PC-9 (cell line): ENCODE data around the gene FAM3C. TPM values are rescaled to one million over a fixed set of nuclear protein-coding genes. Genes with fewer than 3 reads are reported as not detected.
A peak's percentile ranks its signal among the peaks of the same experiment; 100 is the strongest.

Source experiments
- BruUV-seq: library from RNA; stranded (reverse); fragments of 400-500 nt; replicated peaks from 2 replicates; lab custom pipeline; 2021; lab: Mats Ljungman, UMichigan
- CTCF ChIA-PET: fragments of 300-600 bp; sonication (Branson Sonifier 250); formaldehyde crosslinking; loops from one replicate; lab custom pipeline; 2022; ENCODE audit warnings: antibody characterized with exemption; lab: Charles Lee
- POLR2A ChIA-PET: fragments of 300-600 bp; sonication (Branson Sonifier 250); formaldehyde crosslinking; loops from one replicate; lab custom pipeline; 2022; ENCODE audit warnings: antibody characterized with exemption; ENCODE audit not compliant: unreplicated experiment; lab: Charles Lee
- DNase-seq, 2 experiments: peaks; one replicate each; pipeline versions ENCODE4 v3.0.0 to v3.0.0-alpha.2; 2015 to 2022; ENCODE audit warnings: mixed read lengths in 1 of 2
- H2AFZ ChIP-seq: fragments of 200-600 bp; sonication (generic); 2 replicates; pipeline ENCODE4 v1.8.1; 2017; ENCODE audit warnings: antibody characterized with exemption
- H3F3A ChIP-seq: fragments of 200-600 bp; sonication (generic); 2 replicates; pipeline ENCODE4 v1.8.1; 2017; ENCODE audit warnings: antibody characterized with exemption, mild to moderate bottlenecking, low read depth; ENCODE audit not compliant: insufficient read depth
- H3K27ac ChIP-seq: fragments of 200-600 bp; sonication (generic); 2 replicates; pipeline ENCODE4 v1.6.1; 2016; ENCODE audit warnings: mixed run types
- H3K27me3 ChIP-seq: fragments of 200-600 bp; sonication (generic); 2 replicates; pipeline ENCODE4 v1.6.1; 2016; ENCODE audit warnings: low read depth, mixed run types; ENCODE audit not compliant: insufficient read depth
- H3K36me3 ChIP-seq: fragments of 200-600 bp; sonication (generic); 2 replicates; pipeline ENCODE4 v1.6.1; 2016; ENCODE audit warnings: low read depth, mixed run types
- H3K4me1 ChIP-seq: fragments of 200-600 bp; sonication (generic); replicated peaks from 2 replicates; pipeline ENCODE4 v1.6.1; 2016; ENCODE audit warnings: mixed run types; ENCODE audit not compliant: insufficient read depth
- H3K4me2 ChIP-seq: fragments of 200-600 bp; sonication (generic); 2 replicates; pipeline ENCODE4 v1.6.1; 2017; ENCODE audit warnings: mixed run types
- H3K4me3 ChIP-seq: fragments of 200-600 bp; sonication (generic); 2 replicates; pipeline ENCODE4 v1.6.1; 2016; ENCODE audit warnings: mixed run types
- H3K79me2 ChIP-seq: fragments of 200-600 bp; sonication (generic); 2 replicates; pipeline ENCODE4 v1.6.1; 2017; ENCODE audit warnings: low read depth, mixed run types
- H3K9me2 ChIP-seq: fragments of 200-600 bp; sonication (generic); 2 replicates; pipeline ENCODE4 v1.8.1; 2017; ENCODE audit warnings: mild to moderate bottlenecking; ENCODE audit not compliant: insufficient read depth
- H3K9me3 ChIP-seq: fragments of 200-600 bp; sonication (generic); 2 replicates; pipeline ENCODE4 v1.8.1; 2016; ENCODE audit warnings: low read depth; ENCODE audit not compliant: insufficient read depth
- H4K20me1 ChIP-seq: fragments of 200-600 bp; sonication (generic); 2 replicates; pipeline ENCODE4 v1.8.1; 2017; ENCODE audit not compliant: insufficient read depth
- EZH2 ChIP-seq: fragments of 200-600 bp; sonication (generic); IDR thresholded peaks from 2 replicates; pipeline ENCODE4 v1.8.0; 2017; ENCODE audit warnings: antibody characterized with exemption, low read depth
- intact Hi-C: fragments of 100-400 bp; cut with micrococcal nuclease; formaldehyde crosslinking; loops from one replicate; pipeline ENCODE4 v1.10.0; 2022; ENCODE audit not compliant: unreplicated experiment
- total RNA-seq: library from RNA; stranded (reverse); gene quantifications from 2 replicates; pipeline ENCODE4 v1.2.3, GENCODE V29; 2021
- TF ChIP-seq, protein P1 (sequence below): fragments of 200-600 bp; sonication (generic); conservative IDR thresholded peaks from 2 replicates; pipeline ENCODE4 v1.6.1; 2017; ENCODE audit warnings: mixed run types, antibody characterized with exemption, mild to moderate bottlenecking, moderate library complexity

Gene FAM3C
- total RNA-seq, 1 experiment from 2014 or later: 134 TPM

DNA sequence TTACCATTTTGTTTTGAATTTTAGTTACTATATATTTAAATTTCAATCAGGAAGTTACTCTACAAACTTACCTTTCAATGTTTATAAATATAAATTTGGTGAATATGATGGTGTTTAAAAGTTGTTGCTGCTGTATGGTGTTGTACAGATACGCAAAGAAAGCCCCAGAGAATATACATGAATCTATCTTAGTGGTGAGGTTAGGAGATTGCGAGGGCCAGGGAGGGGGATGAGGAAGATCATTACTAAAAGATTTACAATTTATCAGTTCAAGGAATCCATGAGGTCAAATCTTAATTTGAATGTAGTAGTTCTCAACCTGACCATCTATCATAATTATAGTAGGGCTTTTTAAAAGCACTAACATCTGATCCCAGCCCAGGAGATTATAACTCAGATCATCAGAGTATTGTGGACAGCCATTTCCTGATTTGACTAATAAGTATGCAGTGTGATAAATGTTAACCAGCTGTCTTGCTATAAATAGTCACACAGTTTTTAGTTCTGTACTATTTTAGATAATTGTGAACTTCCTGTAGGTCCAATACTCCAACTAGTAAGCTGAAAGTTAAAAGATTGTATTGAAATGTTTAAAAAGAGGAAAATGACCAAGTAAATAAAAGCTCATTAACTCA is 23.6 kb downstream of the FAM3C start:
- no peak overlapping the region for H3K4me2 ChIP-seq
- peaks cover 19% of the 10 kb centered on the region; the same call in 1 of the 2 replicates for H3F3A ChIP-seq

DNA sequence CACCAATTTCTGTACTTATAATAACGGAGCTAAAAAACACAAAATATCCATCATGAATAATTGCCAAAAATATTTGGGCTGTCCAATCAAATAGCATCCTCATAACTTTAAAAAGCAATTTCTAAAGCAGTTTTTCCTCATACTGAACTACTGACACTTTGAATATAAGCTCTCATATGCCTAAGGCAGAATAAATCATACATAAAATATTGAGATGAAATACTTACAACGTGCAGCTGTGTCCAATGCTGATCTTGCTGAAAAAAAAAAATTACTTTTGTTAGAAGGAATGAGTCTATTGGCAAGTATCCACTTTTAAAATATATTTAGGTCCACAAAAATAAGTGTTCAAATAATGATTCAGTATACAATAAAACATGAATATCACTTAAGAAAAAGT is 24.2 kb downstream of the FAM3C start:
- no TSS peak for BruUV-seq
- Histone ChIP-seq H3K79me2 (no peaks in the 10 kb centered on the region), H2AFZ (no peak overlapping the region), H3K9me3 (no peaks in the 10 kb centered on the region), H3K9me2 (no peaks in the 10 kb centered on the region), H3K4me3 (no peak overlapping the region), H3K4me2 (no peak overlapping the region), H3K27me3 (no peaks in the 10 kb centered on the region), H3K27ac (no peak overlapping the region), H3K36me3 (peaks cover 65% of the 10 kb centered on the region), H4K20me1 (no peaks in the 10 kb centered on the region), H3F3A (peaks cover 24% of the 10 kb centered on the region; the same call in 1 of the 2 replicates), H3K4me1 (peaks cover 16% of the 10 kb centered on the region; the same call in 1 of the 2 replicates)
- TF ChIP-seq EZH2: no peak
- TF ChIP-seq, protein P1, sequence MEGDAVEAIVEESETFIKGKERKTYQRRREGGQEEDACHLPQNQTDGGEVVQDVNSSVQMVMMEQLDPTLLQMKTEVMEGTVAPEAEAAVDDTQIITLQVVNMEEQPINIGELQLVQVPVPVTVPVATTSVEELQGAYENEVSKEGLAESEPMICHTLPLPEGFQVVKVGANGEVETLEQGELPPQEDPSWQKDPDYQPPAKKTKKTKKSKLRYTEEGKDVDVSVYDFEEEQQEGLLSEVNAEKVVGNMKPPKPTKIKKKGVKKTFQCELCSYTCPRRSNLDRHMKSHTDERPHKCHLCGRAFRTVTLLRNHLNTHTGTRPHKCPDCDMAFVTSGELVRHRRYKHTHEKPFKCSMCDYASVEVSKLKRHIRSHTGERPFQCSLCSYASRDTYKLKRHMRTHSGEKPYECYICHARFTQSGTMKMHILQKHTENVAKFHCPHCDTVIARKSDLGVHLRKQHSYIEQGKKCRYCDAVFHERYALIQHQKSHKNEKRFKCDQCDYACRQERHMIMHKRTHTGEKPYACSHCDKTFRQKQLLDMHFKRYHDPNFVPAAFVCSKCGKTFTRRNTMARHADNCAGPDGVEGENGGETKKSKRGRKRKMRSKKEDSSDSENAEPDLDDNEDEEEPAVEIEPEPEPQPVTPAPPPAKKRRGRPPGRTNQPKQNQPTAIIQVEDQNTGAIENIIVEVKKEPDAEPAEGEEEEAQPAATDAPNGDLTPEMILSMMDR: no peak
- intact Hi-C loops: loop anchor here (10.0 kb wide), 1 partner anchor 383 kb away; no protein-coding TSS in a partner anchor
- no peak for DNase-seq
- POLR2A ChIA-PET: no interaction called here
- CTCF ChIA-PET: interaction anchor here (1.8 kb wide), 1 partner anchor 175 kb away, joined by 4 read pairs; no protein-coding TSS in a partner anchor

More for the DNA sequence above, 23.6 kb downstream of the FAM3C start:
- POLR2A ChIA-PET: interaction anchor here (0.6 to 0.7 kb wide), 3 partner anchors 21 to 386 kb away, joined by 3 to 8 read pairs (median 4); no protein-coding TSS in a partner anchor
- TF ChIP-seq EZH2: no peak
- TF ChIP-seq, protein P1: no peak
- Histone ChIP-seq H3K4me3 (no peak overlapping the region), H3K27ac (peak overlapping the region; percentile 4; the same call in 1 of the 2 replicates), H4K20me1 (no peaks in the 10 kb centered on the region), H2AFZ (no peak overlapping the region), H3K27me3 (no peaks in the 10 kb centered on the region), H3K9me2 (no peaks in the 10 kb centered on the region), H3K9me3 (no peaks in the 10 kb centered on the region), H3K36me3 (peaks cover 66% of the 10 kb centered on the region), H3K4me1 (peaks cover 10% of the 10 kb centered on the region; the same call in 1 of the 2 replicates), H3K79me2 (no peaks in the 10 kb centered on the region)
- no peak for DNase-seq
- no TSS peak for BruUV-seq
- CTCF ChIA-PET: interaction anchor here (1.8 kb wide), 1 partner anchor 175 kb away, joined by 4 read pairs; no protein-coding TSS in a partner anchor
- intact Hi-C loops: loop anchor here (10.0 kb wide), 1 partner anchor 382 kb away; no protein-coding TSS in a partner anchor

DNA sequence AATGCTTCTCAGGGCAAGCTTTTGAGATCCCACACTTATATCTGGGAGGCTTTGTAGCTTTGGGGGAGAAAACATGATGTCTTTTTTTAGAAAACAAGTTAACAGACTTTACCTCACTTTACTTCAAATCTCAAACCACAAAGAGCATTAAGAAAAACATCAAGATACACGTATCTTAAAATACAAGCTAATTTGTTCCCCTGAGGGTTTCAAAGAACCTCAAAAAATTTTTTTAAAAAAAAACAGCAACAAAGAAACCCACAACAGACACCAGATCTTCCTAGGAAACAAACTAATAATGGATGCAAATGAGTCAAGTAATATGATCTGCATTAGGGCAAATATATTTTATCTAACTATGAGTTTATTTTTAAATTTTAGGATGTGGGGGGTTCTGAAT is 24.7 kb downstream of the FAM3C start:
- no peak for TF ChIP-seq EZH2
- TF ChIP-seq, protein P1: no peak
- BruUV-seq: no TSS peak
- no peak for DNase-seq
- peaks cover 16% of the 10 kb centered on the region; the same call in 1 of the 2 replicates for H3K4me1 ChIP-seq
- no peak overlapping the region for H2AFZ ChIP-seq
- H3K79me2 ChIP-seq: peaks cover 4% of the 10 kb centered on the region; the same call in 1 of the 2 replicates
- H3K4me3 ChIP-seq: no peak overlapping the region
- no peak overlapping the region for H3K4me2 ChIP-seq
- peaks cover 4% of the 10 kb centered on the region; the same call in 1 of the 2 replicates for H4K20me1 ChIP-seq
- ChIA-PET POLR2A (no interaction called here), CTCF (interaction anchor here (1.8 kb wide), 1 partner anchor 176 kb away, joined by 4 read pairs; no protein-coding TSS in a partner anchor)
- H3K36me3 ChIP-seq: peaks cover 60% of the 10 kb centered on the region
- no peak overlapping the region for H3K27ac ChIP-seq
- H3K9me3 ChIP-seq: no peaks in the 10 kb centered on the region
- intact Hi-C loops: loop anchor here (10.0 kb wide), 1 partner anchor 383 kb away; no protein-coding TSS in a partner anchor
- H3K27me3 ChIP-seq: no peaks in the 10 kb centered on the region
- H3K9me2 ChIP-seq: no peaks in the 10 kb centered on the region
- H3F3A ChIP-seq: peaks cover 24% of the 10 kb centered on the region; the same call in 1 of the 2 replicates
